GM12865 (cell line): ENCODE results near the gene STMN1.

Experiments
- DNase-seq: peaks from one replicate; pipeline ENCODE4 v3.0.0; 2010; ENCODE audit warnings: low read depth
- H3K4me3 ChIP-seq: 2 replicates; pipeline ENCODE4 v1.5.1; 2011; ENCODE audit warnings: mild to moderate bottlenecking, low read depth, low read length, control low read depth
- TF ChIP-seq, protein P1 (sequence below): IDR thresholded peaks from 2 replicates; pipeline ENCODE4 v1.5.1; 2011; ENCODE audit warnings: low read length, control low read depth, low read depth, inconsistent platforms; ENCODE audit not compliant: insufficient read depth; ENCODE audit errors: missing control alignments

Gene STMN1

DNA sequence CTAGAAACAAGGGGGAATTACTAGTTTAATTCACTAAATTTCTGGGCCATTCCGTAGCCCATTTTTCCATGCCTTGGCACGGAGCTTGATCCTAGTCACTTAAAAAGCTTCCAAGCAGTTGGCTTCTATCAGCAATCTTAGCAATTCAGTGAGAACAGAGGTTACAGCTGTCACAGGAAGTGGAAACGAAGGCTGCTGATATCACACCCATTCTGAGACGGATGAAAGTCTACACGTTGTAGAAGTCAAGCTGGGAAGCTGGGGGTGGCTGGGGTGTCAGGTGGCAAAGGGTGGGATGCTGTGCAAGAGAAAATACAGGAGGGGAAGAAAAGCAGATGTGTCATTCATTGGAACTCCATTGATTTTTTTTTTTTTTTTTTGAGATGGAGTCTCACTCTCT is 11.8 kb upstream of the STMN1 start:
- TF ChIP-seq, protein P1, sequence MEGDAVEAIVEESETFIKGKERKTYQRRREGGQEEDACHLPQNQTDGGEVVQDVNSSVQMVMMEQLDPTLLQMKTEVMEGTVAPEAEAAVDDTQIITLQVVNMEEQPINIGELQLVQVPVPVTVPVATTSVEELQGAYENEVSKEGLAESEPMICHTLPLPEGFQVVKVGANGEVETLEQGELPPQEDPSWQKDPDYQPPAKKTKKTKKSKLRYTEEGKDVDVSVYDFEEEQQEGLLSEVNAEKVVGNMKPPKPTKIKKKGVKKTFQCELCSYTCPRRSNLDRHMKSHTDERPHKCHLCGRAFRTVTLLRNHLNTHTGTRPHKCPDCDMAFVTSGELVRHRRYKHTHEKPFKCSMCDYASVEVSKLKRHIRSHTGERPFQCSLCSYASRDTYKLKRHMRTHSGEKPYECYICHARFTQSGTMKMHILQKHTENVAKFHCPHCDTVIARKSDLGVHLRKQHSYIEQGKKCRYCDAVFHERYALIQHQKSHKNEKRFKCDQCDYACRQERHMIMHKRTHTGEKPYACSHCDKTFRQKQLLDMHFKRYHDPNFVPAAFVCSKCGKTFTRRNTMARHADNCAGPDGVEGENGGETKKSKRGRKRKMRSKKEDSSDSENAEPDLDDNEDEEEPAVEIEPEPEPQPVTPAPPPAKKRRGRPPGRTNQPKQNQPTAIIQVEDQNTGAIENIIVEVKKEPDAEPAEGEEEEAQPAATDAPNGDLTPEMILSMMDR = no peak
- DNase-seq = no peak
- H3K4me3 ChIP-seq = no peak overlapping the region

DNA sequence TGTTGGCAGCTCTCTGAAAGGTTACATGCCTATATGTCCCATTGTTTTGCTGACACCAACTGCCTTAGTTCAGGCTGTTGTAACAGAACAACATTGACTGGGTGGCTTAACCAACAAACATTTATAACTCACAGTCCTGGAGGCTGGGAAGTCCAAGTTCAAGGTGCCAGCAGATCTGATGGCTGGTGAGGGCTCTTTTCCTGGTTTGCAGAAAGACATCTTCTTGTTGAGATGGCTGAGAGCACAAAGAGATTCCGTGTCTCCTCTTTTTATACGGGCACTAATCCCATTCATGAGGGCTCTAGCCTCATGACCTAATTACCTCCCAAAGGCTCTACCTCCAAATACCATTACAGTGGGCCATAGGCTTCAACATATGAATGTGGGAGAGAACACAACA is 10.2 kb upstream of the STMN1 start:
- no peak for DNase-seq
- no peak overlapping the region for H3K4me3 ChIP-seq
- TF ChIP-seq, protein P1 = no peak

DNA sequence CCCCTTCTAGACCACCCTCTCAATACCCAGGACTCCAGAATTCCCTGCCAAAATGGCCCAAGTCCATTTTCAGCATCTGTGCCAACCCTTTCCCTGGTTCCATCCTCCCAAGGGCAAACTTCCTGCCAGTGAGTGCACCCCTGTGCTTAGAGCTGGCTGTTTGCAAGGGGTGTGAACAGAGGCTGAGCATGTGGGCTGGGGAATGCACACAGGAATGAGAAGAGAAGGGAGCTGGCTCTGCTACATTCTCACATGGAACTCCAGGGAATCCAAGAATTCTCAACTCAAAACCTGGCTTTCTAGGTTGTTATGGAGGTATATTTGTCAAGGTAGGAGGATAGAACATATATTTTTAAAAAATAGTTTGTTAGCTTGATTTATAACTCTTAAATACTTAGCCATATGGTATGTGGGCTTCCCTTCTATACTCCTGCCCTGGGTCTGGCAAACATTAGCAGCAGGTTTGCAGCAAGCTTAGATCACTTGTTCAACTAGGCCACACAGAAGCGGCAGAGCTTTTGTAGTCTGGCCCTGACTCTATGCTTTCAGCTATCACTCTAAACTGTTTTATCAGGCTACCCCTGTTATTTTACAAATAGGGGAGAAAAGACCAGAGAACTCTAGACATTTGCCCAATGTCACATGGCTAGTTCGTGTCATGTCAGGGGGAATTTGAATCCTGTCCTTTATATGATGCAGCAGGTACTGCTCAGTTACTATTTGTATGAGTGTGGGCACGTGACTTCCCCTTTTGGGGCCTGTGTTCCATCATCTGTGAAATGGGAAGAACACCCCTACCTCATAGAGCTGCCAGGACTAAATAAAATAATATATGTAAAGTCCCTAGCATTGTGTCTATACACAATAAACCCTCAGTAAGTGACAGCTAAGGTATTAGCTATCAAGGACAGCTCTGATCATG is 8.1 kb upstream of the STMN1 start:
- DNase-seq = no peak
- TF ChIP-seq, protein P1 = no peak
- H3K4me3 ChIP-seq = no peak overlapping the region

DNA sequence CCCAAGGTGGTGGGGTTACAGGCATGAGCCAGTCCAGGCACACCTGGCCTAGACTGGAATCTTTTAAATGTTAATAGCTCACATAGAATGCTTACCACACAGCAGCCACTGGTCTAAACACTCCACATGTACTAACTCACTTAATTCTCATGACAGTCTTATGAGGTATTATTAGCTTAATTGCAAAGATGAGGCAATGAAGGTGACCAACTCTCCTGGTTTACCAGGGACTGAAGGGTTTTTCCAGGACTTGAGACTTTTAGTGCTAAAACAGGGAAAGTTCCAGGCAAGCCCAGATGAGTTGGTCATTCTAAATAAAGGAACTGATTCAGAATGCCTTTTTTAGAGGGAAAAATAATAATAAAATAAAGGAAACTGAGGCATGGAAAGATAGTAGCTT is 7.0 kb upstream of the STMN1 start:
- no peak for DNase-seq

DNA sequence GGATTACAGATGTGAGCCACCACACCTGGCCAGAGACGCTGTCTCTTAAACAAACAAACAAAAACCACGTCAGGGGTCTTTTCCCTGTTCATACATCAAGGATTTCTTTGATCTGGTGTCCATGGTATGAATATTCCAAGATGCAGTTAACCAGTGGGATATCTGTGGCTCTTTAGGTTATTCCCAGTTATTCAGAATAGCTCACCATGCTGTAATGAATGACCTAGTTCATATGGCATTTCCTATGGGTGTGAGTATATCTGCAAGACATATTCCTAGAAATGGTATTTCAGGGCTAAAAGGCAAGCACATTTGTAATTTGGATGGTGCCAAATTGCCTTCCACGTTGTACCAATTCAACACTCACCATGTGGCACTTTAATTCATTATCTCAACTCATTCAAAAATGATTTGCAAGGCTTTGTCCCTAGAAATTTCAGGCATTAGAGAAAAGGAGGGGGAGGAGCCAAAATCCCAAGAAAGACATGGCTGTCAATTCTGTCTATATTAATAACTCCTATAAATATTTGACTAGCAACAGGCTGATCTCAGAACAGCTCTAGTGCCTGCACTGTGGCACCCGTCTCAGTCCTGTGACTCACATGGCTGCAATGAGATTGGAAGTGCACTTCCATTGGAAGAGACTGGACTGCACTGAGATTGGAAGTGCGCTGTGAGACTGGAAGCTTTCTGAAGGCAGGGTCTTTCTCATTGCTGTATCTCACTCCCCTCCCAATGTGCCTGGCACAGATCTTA is 6.0 kb upstream of the STMN1 start:
- no peak overlapping the region for H3K4me3 ChIP-seq
- TF ChIP-seq, protein P1 = no peak
- no peak for DNase-seq

More for the DNA sequence above, 7.0 kb upstream of the STMN1 start:
- no peak overlapping the region for H3K4me3 ChIP-seq
- TF ChIP-seq, protein P1 = no peak

DNA sequence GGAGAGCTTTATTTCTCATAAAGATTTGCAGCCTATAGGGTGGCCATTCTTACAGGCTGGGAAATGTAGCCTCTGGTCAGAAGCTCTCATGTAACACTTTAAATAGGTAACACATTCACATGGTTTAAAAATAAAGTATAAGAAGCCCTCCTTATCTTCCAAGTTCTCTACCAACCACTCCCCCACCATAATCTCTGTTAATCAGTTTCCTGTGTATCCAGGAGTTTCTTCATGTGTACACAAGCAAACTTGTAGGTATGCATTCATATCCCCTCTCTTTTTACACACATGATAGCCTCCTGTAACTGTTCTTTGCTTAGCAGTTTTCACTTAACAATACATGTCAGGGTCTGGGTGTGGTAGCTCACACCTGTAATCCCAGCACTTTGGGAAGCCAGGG is 4.9 kb upstream of the STMN1 start:
- TF ChIP-seq, protein P1 = no peak
- no peak for DNase-seq
- no peak overlapping the region for H3K4me3 ChIP-seq
